HG03558 (cell line): ENCODE measurements around the gene COL20A1.

ENCODE experiments used
- ATAC-seq: cut with Tn5 transposase; IDR thresholded peaks from one replicate; pipeline ENCODE4 v1.9.1; 2021; ENCODE audit warnings: moderate number of reproducible peaks; ENCODE audit not compliant: unreplicated experiment; ENCODE audit errors: extremely low read depth

The COL20A1 gene

DNA sequence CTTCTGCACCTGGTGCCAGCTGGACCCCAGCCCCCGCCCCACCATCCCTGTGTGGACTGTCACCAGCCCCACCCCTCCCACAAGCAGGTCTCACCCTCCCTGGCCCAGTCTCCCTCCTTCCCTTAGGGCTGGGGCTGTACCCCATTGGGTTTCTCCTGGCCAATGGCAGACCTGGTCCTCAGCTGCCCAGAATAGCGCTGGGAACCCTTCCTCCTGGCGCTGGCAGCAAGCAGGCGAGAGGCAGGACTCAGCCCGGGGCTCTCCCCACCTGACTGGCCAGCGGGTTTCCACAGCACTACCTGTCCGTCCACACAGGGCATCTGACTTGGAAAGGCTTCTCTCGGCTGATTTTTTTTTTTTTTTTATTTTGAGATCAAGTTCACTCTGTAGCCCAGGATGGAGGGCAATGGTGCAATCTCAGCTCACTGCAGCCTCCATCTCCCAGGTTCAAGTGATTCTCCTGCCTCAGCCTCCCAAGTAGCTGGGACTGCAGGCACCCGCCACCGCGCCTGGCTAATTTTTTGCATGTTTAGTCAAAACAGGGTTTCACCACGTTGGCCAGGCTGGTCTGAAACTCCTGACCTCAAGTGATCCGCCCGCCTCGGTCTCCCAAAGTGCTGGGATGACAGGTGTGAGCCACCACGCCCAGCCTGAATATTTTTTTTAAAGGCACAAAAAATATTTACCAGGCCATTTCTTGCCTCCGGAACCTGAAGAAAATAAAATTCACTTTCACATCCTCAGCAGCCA lies 89.7 kb downstream of the COL20A1 start:
- ATAC-seq, result no peak

- ATAC-seq, result no peak
Measured at GRCh38 chr20:63383556-63383955, 90.6 kb downstream of the COL20A1 start.

DNA sequence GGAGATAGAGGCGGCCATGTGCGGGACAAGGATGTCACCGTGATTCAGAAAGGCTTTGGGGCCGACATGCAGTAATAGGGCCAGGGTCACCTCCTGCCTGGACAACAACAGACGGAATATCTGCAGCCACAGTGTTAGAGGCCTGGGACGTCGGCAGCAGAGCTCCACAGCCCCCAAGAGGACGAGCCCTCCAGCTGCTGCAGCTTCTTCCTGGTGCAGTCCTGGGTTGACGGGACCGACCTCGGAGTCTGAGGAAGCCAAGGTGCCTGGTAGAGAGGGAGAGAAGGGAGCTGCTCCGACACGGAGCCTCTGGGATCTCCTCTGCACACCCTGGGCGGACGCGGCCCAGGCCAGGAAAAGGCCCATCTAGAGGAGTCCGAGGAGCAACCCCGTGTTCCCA lies 91.3 kb downstream of the COL20A1 start:
- no peak for ATAC-seq
